HG03103 (cell line): ENCODE data around the gene SDHA.
"Not testable (repeated sequence)": the region's sequence is repeated elsewhere in the genome, so short reads cannot be mapped to it uniquely, and the experiment has no call there.

Experiments
- ATAC-seq: cut with Tn5 transposase; IDR thresholded peaks from one replicate; pipeline ENCODE4 v1.9.1; 2021; ENCODE audit warnings: low read depth; ENCODE audit not compliant: unreplicated experiment

The SDHA gene

GRCh38 chr5:296954-297353, 78.8 kb downstream of the SDHA start:
- not testable (repeated sequence) for ATAC-seq

GRCh38 chr5:297448-297847, 79.3 kb downstream of the SDHA start:
- not testable (repeated sequence) for ATAC-seq

- ATAC-seq, result not testable (repeated sequence)
Observed at GRCh38 chr5:297991-298736, 80.0 kb downstream of the SDHA start.

- no peak for ATAC-seq
Observed at GRCh38 chr5:298737-299125, 80.6 kb downstream of the SDHA start.

GRCh38 chr5:299921-300320, 81.8 kb downstream of the SDHA start:
- not testable (repeated sequence) for ATAC-seq

- not testable (repeated sequence) for ATAC-seq
Observed at GRCh38 chr5:300691-301435, 82.7 kb downstream of the SDHA start.

- ATAC-seq, result not testable (repeated sequence)
Observed at GRCh38 chr5:302416-302815, 84.3 kb downstream of the SDHA start.

- no peak for ATAC-seq
Observed at GRCh38 chr5:302966-303365, 84.8 kb downstream of the SDHA start.

GRCh38 chr5:303741-304140, 85.6 kb downstream of the SDHA start:
- ATAC-seq, result not testable (repeated sequence)

GRCh38 chr5:305050-305449, 86.9 kb downstream of the SDHA start:
- no peak for ATAC-seq

- ATAC-seq, result no peak
Observed at GRCh38 chr5:305459-305858, 87.3 kb downstream of the SDHA start.

- no peak for ATAC-seq
Observed at GRCh38 chr5:306011-306805, 88.1 kb downstream of the SDHA start.
